A673 (cell line): ENCODE data around the gene PPM1E. TPM values are rescaled to one million over a fixed set of nuclear protein-coding genes. Genes with fewer than 3 reads are reported as not detected.
"Not testable (repeated sequence)": the region's sequence is repeated elsewhere in the genome, so short reads cannot be mapped to it uniquely, and the experiment has no call there.

Source experiments
- BruUV-seq: library from RNA; stranded (reverse); fragments of 400-500 nt; replicated peaks from 2 replicates; lab custom pipeline; 2021; lab: Mats Ljungman, UMichigan
- CTCF ChIA-PET: fragments of 300-600 bp; sonication (Branson Sonifier 250); formaldehyde crosslinking; loops from one replicate; lab custom pipeline; 2022; ENCODE audit warnings: antibody characterized with exemption; lab: Charles Lee
- POLR2A ChIA-PET: fragments of 300-600 bp; sonication (Branson Sonifier 250); formaldehyde crosslinking; loops from one replicate; lab custom pipeline; 2022; ENCODE audit warnings: antibody characterized with exemption; ENCODE audit not compliant: low non-redundant PET; lab: Charles Lee
- DNase-seq: peaks from one replicate; pipeline ENCODE4 v3.0.0-alpha.2; 2015; ENCODE audit warnings: low spot score
- H3K27ac ChIP-seq: fragments of 200-600 bp; sonication (generic); 2 replicates; pipeline ENCODE4 v1.5.1; 2016; ENCODE audit warnings: mixed run types, low read depth, mild to moderate bottlenecking, mixed read lengths, antibody characterized with exemption, low read length; ENCODE audit not compliant: poor library complexity, severe bottlenecking
- H3K27me3 ChIP-seq: fragments of 200-600 bp; sonication (generic); replicated peaks from 2 replicates; pipeline ENCODE4 v1.6.1; 2017; ENCODE audit warnings: mixed run types, low read depth, mild to moderate bottlenecking, mixed read lengths, antibody characterized with exemption, low read length; ENCODE audit not compliant: insufficient read depth, poor library complexity
- H3K36me3 ChIP-seq: fragments of 200-600 bp; sonication (generic); 2 replicates; pipeline ENCODE4 v1.6.1; 2016; ENCODE audit warnings: mixed run types, mild to moderate bottlenecking, mixed read lengths, antibody characterized with exemption, low read length; ENCODE audit not compliant: insufficient read depth, poor library complexity, severe bottlenecking
- H3K4me1 ChIP-seq: fragments of 200-600 bp; sonication (generic); 2 replicates; pipeline ENCODE4 v1.6.1; 2017; ENCODE audit warnings: mixed run types, mild to moderate bottlenecking, mixed read lengths, antibody characterized with exemption, low read length; ENCODE audit not compliant: insufficient read depth, poor library complexity, severe bottlenecking
- H3K4me3 ChIP-seq: fragments of 200-600 bp; sonication (generic); 2 replicates; pipeline ENCODE4 v1.5.1; 2016; ENCODE audit warnings: low read depth, mixed run types, mild to moderate bottlenecking, mixed read lengths, low read length; ENCODE audit not compliant: poor library complexity, severe bottlenecking
- H3K9me3 ChIP-seq: fragments of 200-600 bp; sonication (generic); 2 replicates; pipeline ENCODE4 v1.6.1; 2016; ENCODE audit warnings: mixed run types, low read depth, mild to moderate bottlenecking, mixed read lengths, antibody characterized with exemption, low read length; ENCODE audit not compliant: poor library complexity, severe bottlenecking
- EZH2 ChIP-seq: fragments of 200-600 bp; sonication (generic); IDR thresholded peaks from 2 replicates; pipeline ENCODE4 v1.6.1; 2017; ENCODE audit warnings: borderline replicate concordance, low read depth, mild to moderate bottlenecking, mixed read lengths, antibody characterized with exemption, low read length; ENCODE audit not compliant: poor library complexity, severe bottlenecking
- intact Hi-C: fragments of 100-400 bp; cut with micrococcal nuclease; formaldehyde crosslinking; loops from one replicate; pipeline ENCODE4 v1.10.0; 2022; ENCODE audit not compliant: unreplicated experiment
- total RNA-seq: library from RNA; stranded (reverse); gene quantifications from 2 replicates; pipeline ENCODE4 v1.2.3, GENCODE V29; 2021
- TF ChIP-seq, protein P1 (sequence below): fragments of 300-800, 200-600 bp; sonication (generic); conservative IDR thresholded peaks from 2 replicates; pipeline ENCODE4 v1.5.1; 2017; ENCODE audit warnings: low read depth, mild to moderate bottlenecking, antibody characterized with exemption, low read length, moderate library complexity, mixed read lengths

PPM1E gene
- total RNA-seq, 1 experiment from 2014 or later: 6.0 TPM

DNA sequence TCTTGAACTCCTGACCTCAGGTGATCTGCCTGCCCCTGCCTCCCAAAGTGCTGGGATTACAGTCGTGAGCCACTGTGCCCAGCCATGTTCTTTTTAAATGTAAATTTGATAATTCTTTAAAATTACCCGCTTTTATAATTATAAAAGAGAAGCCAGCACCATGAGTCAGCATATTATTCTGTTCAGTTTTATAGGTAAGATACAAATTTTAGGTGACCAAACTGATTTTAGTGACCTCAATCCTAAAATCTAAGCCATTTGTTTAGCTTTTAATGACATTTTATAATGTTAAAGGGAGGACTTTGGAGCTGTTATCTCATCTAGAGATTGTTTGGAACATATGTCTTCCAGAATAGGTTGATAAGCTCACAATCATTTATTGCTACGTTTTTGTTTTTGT, 20.8 kb upstream of the PPM1E start:
- POLR2A ChIA-PET: no interaction called here
- intact Hi-C loops: no loop called here
- H3K4me3 ChIP-seq: no peak overlapping the region
- TF ChIP-seq EZH2: no peak
- TF ChIP-seq, protein P1, sequence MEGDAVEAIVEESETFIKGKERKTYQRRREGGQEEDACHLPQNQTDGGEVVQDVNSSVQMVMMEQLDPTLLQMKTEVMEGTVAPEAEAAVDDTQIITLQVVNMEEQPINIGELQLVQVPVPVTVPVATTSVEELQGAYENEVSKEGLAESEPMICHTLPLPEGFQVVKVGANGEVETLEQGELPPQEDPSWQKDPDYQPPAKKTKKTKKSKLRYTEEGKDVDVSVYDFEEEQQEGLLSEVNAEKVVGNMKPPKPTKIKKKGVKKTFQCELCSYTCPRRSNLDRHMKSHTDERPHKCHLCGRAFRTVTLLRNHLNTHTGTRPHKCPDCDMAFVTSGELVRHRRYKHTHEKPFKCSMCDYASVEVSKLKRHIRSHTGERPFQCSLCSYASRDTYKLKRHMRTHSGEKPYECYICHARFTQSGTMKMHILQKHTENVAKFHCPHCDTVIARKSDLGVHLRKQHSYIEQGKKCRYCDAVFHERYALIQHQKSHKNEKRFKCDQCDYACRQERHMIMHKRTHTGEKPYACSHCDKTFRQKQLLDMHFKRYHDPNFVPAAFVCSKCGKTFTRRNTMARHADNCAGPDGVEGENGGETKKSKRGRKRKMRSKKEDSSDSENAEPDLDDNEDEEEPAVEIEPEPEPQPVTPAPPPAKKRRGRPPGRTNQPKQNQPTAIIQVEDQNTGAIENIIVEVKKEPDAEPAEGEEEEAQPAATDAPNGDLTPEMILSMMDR: no peak
- CTCF ChIA-PET: no interaction called here
- no peaks in the 10 kb centered on the region for H3K4me1 ChIP-seq
- H3K27ac ChIP-seq: no peak overlapping the region
- H3K27me3 ChIP-seq: no peaks in the 10 kb centered on the region
- no peak for DNase-seq
- no peaks in the 10 kb centered on the region for H3K9me3 ChIP-seq
- H3K36me3 ChIP-seq: peaks cover 5% of the 10 kb centered on the region
- no TSS peak for BruUV-seq

DNA sequence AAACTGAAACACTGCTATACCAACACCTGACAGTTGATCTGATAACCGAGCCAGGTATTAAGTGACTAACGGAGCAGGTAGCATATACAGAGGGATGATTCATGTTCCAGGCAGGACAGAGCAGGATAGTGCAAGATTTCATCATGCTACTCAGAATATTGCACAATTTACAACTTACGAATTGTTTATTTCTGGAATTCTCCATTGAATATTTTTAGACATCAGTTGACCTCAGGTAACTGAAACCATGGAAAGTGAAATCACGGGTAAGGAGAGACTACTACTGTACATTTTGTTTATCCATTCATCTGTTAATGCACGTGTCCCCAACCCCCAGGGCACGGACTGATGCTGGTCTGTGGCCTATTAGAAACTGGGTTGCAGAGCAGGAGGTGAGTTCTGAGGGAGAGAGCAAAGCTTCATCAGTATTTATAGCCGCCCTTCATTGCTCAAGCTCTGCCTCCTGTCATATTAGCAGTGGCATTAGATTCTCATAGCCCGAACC, 14.5 kb upstream of the PPM1E start:
- TF ChIP-seq, protein P1: no peak
- TF ChIP-seq EZH2: no peak
- CTCF ChIA-PET: no interaction called here
- no peaks in the 10 kb centered on the region for H3K27me3 ChIP-seq
- POLR2A ChIA-PET: no interaction called here
- H3K36me3 ChIP-seq: no peaks in the 10 kb centered on the region
- H3K9me3 ChIP-seq: no peaks in the 10 kb centered on the region
- no peaks in the 10 kb centered on the region for H3K4me1 ChIP-seq
- no peak for DNase-seq
- no TSS peak for BruUV-seq
- no peak overlapping the region for H3K27ac ChIP-seq
- intact Hi-C loops: no loop called here
- H3K4me3 ChIP-seq: no peak overlapping the region

DNA sequence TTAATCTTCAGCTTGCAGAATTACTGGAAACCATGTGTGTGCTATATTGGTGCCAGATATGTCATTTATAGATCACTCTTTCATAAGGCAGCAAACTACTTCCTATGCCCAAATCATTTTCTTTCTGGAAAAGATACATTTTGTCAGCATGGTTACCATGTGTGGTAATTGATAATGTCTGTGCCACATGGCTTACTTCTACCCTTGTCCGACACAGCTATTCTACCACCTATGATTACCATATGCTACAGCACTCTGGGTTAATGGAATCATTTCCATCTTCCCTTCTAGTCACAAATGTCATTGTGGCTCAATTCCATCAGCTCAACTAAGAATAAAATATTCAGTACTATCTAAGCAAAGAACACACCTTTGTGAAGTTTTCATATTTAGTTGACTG, 8.0 kb upstream of the PPM1E start:
- Histone ChIP-seq H3K27ac (no peak overlapping the region), H3K27me3 (no peaks in the 10 kb centered on the region), H3K4me3 (no peak overlapping the region), H3K9me3 (no peaks in the 10 kb centered on the region), H3K36me3 (no peaks in the 10 kb centered on the region), H3K4me1 (no peaks in the 10 kb centered on the region)
- POLR2A ChIA-PET: no interaction called here
- intact Hi-C loops: no loop called here
- no TSS peak for BruUV-seq
- no peak for TF ChIP-seq EZH2
- TF ChIP-seq, protein P1: no peak
- DNase-seq: no peak
- CTCF ChIA-PET: no interaction called here

DNA sequence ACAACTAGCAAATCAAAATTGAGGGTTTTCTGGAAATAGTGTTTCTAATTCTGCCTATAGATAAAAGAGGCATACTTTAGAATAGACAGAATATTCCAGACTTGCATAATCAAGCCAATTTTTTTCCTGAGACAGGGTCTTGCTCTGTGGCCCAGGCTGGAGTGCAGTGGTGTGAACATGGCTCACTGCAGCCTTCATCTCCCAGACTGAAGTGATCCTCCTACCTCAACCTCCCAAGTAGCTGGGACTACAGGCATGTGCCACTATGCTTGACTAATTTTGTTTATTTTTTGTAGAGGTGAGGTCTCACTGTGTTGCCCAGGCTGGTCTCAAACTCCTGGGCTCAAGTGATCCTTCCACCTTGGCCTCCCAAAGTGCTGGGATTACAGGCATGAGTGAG, 6.0 kb upstream of the PPM1E start:
- CTCF ChIA-PET, H3K27me3 ChIP-seq, H3K4me3 ChIP-seq, H3K9me3 ChIP-seq, H3K27ac ChIP-seq, H3K36me3 ChIP-seq, intact Hi-C loops, DNase-seq, H3K4me1 ChIP-seq, BruUV-seq, POLR2A ChIA-PET: not testable (repeated sequence)
